Globus pallidus (tissue), 1 donor: Measurements from ENCODE around the gene SEMA4B.

Source experiments
- DNase-seq: peaks from one replicate; pipeline ENCODE4 v3.0.0-alpha.2; 2015; ENCODE audit warnings: low spot score

SEMA4B gene

GRCh38 chr15:90207252-90207651 lies 6.1 kb downstream of the SEMA4B start:
- DNase-seq = no peak

GRCh38 chr15:90208356-90208755 lies 7.2 kb downstream of the SEMA4B start:
- DNase-seq = no peak

DNA sequence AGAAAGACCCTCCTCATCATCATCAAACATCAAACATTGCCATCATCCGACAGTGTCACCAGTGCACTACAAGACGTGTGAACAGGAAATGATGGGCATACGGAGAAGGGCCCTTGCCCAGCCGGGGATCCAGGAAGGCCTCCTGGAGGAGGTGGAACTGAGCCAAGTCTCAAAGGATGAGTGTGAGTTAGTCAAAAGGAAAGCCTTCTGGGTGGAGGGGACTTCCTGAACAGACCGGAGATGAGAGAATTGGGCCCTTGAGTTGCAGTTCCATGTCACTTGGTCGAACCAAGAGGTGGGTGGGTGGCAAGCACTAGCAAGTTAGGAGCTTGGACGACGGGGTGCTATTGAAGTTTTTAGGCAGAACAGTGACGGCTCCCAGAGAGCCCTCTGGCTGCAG lies 8.5 kb downstream of the SEMA4B start:
- DNase-seq = no peak

DNA sequence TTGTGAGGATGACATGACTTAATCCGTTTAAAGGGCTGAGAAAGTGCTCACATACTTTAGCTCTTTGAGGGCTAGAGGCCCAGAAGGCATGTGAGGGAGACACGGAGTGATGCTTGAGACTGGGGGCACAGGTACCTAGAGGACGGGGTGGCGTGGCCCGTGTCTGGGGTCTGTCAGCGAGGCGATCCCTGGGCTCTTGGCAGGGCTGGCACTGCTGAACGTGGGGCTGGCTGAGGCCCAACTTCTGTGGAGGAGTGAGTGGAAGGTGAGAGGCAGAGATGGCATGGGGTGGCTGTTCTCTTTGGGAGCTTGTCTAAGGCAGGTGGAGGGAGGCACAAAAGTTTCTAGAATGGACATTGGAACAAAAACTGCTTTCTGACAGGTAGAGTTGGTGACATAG lies 9.5 kb downstream of the SEMA4B start:
- DNase-seq = no peak

DNA sequence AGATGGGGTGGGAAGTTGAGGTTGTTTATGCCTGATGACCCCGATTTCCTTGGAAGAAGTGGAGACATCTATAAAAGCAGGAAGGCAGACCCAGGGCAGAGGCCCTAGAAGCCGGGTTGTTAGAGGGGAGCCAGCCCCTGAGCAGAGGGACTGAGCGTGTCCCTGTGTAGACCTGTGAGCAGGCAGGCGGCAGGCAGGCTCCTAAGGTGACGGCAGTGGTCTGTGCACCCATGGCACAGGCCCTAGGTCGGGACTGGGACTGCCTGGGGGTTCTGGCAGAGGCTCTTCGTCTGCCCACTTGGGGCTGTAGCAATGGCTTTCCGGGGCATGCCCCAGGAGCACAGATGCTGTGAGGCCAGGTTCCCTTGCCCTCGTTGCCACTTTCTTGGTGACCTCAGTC lies 9.9 kb downstream of the SEMA4B start:
- no peak for DNase-seq

GRCh38 chr15:90211440-90212143 lies 10.5 kb downstream of the SEMA4B start:
- no peak for DNase-seq

- DNase-seq = no peak
Observed at GRCh38 chr15:90212221-90213098, 11.3 kb downstream of the SEMA4B start.

- no peak for DNase-seq
Observed at GRCh38 chr15:90213122-90213817, 12.1 kb downstream of the SEMA4B start.

DNA sequence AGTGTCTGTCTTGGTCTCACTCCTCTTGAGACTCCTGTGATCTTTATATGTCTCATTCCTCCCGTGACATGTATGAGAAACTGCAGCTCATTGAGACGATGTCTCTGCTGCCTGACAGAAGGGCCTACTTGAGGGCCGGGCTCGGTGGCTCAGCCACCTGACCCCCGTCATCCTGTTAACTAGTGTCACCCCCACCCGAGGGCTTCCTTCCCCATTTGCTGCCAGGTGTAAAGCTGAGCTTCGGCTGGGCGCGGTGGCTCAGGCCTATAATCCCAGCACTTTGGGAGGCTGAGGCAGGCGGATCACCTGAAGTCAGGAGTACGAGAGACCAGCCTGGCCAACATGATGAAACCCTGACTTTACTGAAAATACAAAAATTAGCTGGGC lies 12.7 kb downstream of the SEMA4B start:
- DNase-seq = no peak

DNA sequence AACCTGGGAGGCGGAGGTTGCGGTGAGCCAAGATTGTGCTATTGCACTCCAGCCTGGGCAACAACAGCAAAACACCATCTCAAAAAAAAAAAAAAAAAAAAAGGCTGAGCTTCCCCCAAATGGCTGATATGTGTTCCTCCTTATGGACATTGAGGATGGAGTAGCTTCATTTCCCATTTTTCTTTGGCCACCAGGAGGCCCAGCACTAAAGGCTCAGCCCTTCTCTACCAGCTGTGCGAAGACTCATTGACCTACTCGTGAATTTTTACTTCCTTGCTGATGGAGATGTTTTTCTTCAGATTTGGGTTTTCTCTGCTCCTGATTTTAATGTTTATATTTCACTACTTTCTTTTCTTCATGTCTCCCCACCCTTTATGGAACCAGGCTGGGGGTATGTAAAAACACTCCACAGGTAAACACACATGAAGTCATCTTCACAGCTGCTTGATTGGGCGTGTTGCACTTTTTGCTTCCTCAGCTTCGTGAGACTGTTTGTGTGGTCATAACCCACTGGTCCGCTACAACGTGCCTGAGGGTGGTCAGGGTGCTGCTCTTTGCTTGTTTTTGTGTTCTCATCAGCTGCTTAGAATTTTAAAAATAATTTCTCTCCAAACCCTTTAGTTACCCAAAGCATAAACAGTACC lies 13.5 kb downstream of the SEMA4B start:
- DNase-seq = no peak

DNA sequence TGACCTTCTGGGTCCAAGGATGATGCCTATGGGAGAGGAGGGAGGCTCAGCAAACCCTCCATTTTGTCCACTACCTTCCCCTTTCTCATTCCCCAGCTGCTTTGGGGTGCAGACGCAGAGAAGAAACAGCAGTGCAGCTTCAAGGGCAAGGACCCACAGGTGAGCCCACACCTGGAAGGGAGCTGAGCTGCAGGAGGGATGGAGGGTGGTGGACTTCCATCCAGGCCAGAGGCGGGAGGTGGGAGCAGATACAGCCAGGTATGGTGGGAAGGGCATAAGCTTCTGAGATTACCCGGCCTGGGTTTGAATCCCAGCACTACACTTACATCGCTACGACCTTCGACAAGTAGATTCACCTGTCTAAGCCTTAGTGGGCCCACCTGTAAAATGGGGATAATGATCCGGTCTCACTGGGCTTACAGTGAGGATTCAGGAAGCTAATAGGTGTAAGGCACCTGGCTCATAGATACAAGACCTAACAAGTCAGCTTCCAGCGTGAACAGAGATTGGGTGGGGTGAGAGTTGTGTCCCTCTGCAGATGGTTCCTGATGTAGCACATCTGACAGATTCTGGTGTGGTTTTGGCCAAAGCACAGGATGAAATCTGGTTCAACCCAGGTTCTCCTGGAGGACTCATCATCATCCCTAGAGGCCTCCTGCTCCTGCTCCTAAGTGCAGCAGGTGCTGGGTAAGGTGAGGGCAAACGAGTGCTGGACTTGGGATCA lies 16.7 kb downstream of the SEMA4B start:
- DNase-seq = no peak

GRCh38 chr15:90219421-90220141 lies 18.5 kb downstream of the SEMA4B start:
- DNase-seq = no peak

DNA sequence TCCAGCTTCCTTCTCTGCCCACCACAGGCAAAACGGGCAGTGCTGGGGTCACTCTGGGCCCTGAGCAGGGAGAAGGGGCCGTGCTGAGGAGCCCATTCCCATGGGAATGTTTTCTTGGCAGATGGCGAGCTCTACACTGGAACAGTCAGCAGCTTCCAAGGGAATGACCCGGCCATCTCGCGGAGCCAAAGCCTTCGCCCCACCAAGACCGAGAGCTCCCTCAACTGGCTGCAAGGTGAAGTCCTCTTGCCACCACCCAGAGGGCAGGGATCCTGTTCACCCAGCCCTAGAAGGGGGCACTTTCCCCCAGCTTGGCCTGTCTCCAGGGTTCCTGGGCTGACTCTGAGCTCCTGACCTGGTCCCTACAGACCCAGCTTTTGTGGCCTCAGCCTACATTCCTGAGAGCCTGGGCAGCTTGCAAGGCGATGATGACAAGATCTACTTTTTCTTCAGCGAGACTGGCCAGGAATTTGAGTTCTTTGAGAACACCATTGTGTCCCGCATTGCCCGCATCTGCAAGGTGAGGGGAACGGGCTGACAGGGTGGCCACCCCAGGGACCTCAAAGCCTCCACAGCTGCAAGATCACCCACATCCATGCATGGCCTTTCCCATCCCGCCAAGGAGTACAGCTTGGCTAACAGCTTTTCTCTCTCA lies 20.2 kb downstream of the SEMA4B start:
- DNase-seq = peak; percentile 83

DNA sequence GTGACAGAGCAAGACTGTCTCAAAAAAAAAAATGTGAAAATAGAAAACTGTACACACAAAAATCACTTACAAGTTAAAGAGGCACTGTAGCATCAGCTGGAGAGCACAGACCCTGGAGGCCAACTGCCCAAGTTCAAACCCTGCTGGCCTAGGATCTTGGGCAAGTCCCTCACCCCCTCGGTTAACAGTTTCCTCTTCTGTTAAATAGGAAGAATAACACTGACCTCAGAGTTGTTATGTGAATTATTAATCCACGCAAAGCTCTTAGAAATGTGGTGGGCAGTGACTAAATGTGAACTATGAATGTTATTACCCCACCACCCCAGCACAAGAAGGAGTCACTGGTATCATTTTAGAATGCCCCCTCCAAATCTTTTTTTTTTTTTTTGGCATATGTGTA lies 21.4 kb downstream of the SEMA4B start:
- no peak for DNase-seq

- DNase-seq = no peak
Observed at GRCh38 chr15:90223441-90224165, 22.5 kb downstream of the SEMA4B start.

DNA sequence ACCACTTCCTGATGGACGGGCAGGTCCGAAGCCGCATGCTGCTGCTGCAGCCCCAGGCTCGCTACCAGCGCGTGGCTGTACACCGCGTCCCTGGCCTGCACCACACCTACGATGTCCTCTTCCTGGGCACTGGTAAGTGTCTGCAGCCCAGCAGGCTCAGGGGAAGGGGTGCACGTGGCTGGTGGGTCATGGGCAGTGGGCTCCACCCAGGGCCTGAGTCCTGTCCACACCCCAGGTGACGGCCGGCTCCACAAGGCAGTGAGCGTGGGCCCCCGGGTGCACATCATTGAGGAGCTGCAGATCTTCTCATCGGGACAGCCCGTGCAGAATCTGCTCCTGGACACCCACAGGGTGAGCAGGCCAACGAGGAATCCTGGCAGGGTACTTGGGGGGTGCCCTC lies 23.9 kb downstream of the SEMA4B start:
- no peak for DNase-seq

GRCh38 chr15:90225504-90226234 lies 24.5 kb downstream of the SEMA4B start:
- no peak for DNase-seq

DNA sequence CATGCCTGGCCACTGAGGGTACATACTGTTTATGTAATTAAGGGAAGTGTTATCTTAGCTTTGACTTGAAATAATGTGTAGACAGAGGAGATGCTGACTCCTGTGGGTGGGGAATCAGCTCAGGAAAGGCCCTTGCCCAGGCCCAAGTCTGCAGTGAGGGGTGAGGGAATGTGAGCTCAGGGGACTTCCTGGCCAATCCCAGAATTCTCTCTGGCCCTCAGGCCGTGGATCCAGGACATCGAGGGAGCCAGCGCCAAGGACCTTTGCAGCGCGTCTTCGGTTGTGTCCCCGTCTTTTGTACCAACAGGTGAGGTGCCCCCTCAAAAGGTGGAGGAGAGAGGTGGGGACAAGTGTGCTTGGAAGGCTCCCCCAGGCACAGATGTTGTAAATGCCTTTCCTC lies 26.2 kb downstream of the SEMA4B start:
- no peak for DNase-seq
